Fibroblast of the conjunctiva (primary cell): ENCODE results near the gene CYB561D2.
"Not testable (repeated sequence)": the region's sequence is repeated elsewhere in the genome, so short reads cannot be mapped to it uniquely, and the experiment has no call there.

ENCODE experiments used
- DNase-seq: peaks from one replicate; pipeline ENCODE4 v3.0.0-alpha.2; 2010; ENCODE audit warnings: low read depth

CYB561D2 gene

GRCh38 chr3:50350527-50351322 is at the start of gene CYB561D2, which contains the start of gene NPRL2:
Gene CYB561D2 (plus strand): TSS chr3:50350862. CDS start chr3:50351434, 572 bp downstream.
Gene NPRL2 (minus strand): TSS chr3:50350775. CDS start chr3:50350652, 123 bp downstream.
- DNase-seq: peak; percentile 77

- no peak for DNase-seq
Measured at GRCh38 chr3:50302095-50303012, 48.3 kb upstream of the CYB561D2 start.

GRCh38 chr3:50303013-50303815 is 47.4 kb upstream of the CYB561D2 start, which contains the start of gene HYAL1:
Gene HYAL1 (minus strand): TSS chr3:50303574. CDS start chr3:50302956, 618 bp downstream.
- DNase-seq: no peak

GRCh38 chr3:50304601-50305000 is 46.1 kb upstream of the CYB561D2 start:
- no peak for DNase-seq

GRCh38 chr3:50312041-50312440 is 38.6 kb upstream of the CYB561D2 start:
- DNase-seq: not testable (repeated sequence)

GRCh38 chr3:50314342-50314741 is 36.3 kb upstream of the CYB561D2 start:
- DNase-seq: no peak

- no peak for DNase-seq
Measured at GRCh38 chr3:50314816-50315215, 35.8 kb upstream of the CYB561D2 start.

GRCh38 chr3:50316657-50317242 is 33.9 kb upstream of the CYB561D2 start:
- DNase-seq: no peak

GRCh38 chr3:50317300-50317699 is 33.4 kb upstream of the CYB561D2 start:
- no peak for DNase-seq

GRCh38 chr3:50318163-50318562 is 32.5 kb upstream of the CYB561D2 start:
- DNase-seq: no peak

GRCh38 chr3:50318615-50319014 is 32.0 kb upstream of the CYB561D2 start:
- no peak for DNase-seq

GRCh38 chr3:50319181-50319893 is 31.3 kb upstream of the CYB561D2 start:
- DNase-seq: no peak

GRCh38 chr3:50319894-50320625 is 30.6 kb upstream of the CYB561D2 start:
- DNase-seq: no peak

GRCh38 chr3:50320853-50321335 is 29.8 kb upstream of the CYB561D2 start:
- DNase-seq: peak; percentile 28

GRCh38 chr3:50321336-50322114 is 29.1 kb upstream of the CYB561D2 start:
- peak; percentile 70 for DNase-seq

GRCh38 chr3:50322115-50322385 is 28.6 kb upstream of the CYB561D2 start:
- no peak for DNase-seq

- no peak for DNase-seq
Measured at GRCh38 chr3:50322386-50323091, 28.1 kb upstream of the CYB561D2 start, which contains the start of gene HYAL2. Gene HYAL2 (minus strand): TSS chr3:50322745. CDS start chr3:50320489, 2,256 bp downstream.

- no peak for DNase-seq
Measured at GRCh38 chr3:50323092-50323600, 27.5 kb upstream of the CYB561D2 start.
